ENCODE data around the gene PURB.
"Not testable (repeated sequence)": the region's sequence is repeated elsewhere in the genome, so short reads cannot be mapped to it uniquely, and the experiment has no call there.

The PURB gene

GRCh38 chr7:44885394-44886317, at the start of gene PURB:
TSS of gene PURB (minus strand) at chr7:44885530. CDS start at chr7:44885348, 182 bp downstream.
- DNase-seq (ENCODE audit: low spot score) = peak; percentile 96

- no peak for DNase-seq (ENCODE audit: low spot score)
Measured at GRCh38 chr7:44935016-44935415, 49.7 kb upstream of the PURB start.

- not testable (repeated sequence) for DNase-seq (ENCODE audit: low spot score)
Measured at GRCh38 chr7:44934510-44934909, 49.2 kb upstream of the PURB start.

- no peak for DNase-seq (ENCODE audit: low spot score)
Measured at GRCh38 chr7:44930921-44931320, 45.6 kb upstream of the PURB start.

GRCh38 chr7:44922351-44922694, 37.0 kb upstream of the PURB start:
- no peak for DNase-seq (ENCODE audit: low spot score)

- DNase-seq (ENCODE audit: low spot score) = peak; percentile 88
Measured at GRCh38 chr7:44921607-44922350, 36.4 kb upstream of the PURB start.

GRCh38 chr7:44920119-44920518, 34.8 kb upstream of the PURB start:
- DNase-seq (ENCODE audit: low spot score) = no peak

GRCh38 chr7:44918029-44918428, 32.7 kb upstream of the PURB start:
- no peak for DNase-seq (ENCODE audit: low spot score)

GRCh38 chr7:44917465-44917864, 32.1 kb upstream of the PURB start:
- DNase-seq (ENCODE audit: low spot score) = no peak

- no peak for DNase-seq (ENCODE audit: low spot score)
Measured at GRCh38 chr7:44914992-44915607, 29.8 kb upstream of the PURB start.

GRCh38 chr7:44912775-44913347, 27.5 kb upstream of the PURB start:
- DNase-seq (ENCODE audit: low spot score) = no peak

- no peak for DNase-seq (ENCODE audit: low spot score)
Measured at GRCh38 chr7:44911911-44912310, 26.6 kb upstream of the PURB start.

- no peak for DNase-seq (ENCODE audit: low spot score)
Measured at GRCh38 chr7:44909596-44910389, 24.5 kb upstream of the PURB start.

GRCh38 chr7:44906965-44907364, 21.6 kb upstream of the PURB start:
- no peak for DNase-seq (ENCODE audit: low spot score)

- no peak for DNase-seq (ENCODE audit: low spot score)
Measured at GRCh38 chr7:44905002-44905635, 19.8 kb upstream of the PURB start.

GRCh38 chr7:44899443-44899842, 14.1 kb upstream of the PURB start:
- DNase-seq (ENCODE audit: low spot score) = no peak

GRCh38 chr7:44898039-44898438, 12.7 kb upstream of the PURB start:
- DNase-seq (ENCODE audit: low spot score) = no peak

GRCh38 chr7:44897309-44897708, 12.0 kb upstream of the PURB start:
- no peak for DNase-seq (ENCODE audit: low spot score)

GRCh38 chr7:44894888-44895580, 9.7 kb upstream of the PURB start:
- no peak for DNase-seq (ENCODE audit: low spot score)

GRCh38 chr7:44893710-44894234, 8.4 kb upstream of the PURB start:
- DNase-seq (ENCODE audit: low spot score) = no peak
